Subcutaneous adipose tissue (tissue), 4 donors: ENCODE data around the gene TFF1. TPM values are rescaled to one million over a fixed set of nuclear protein-coding genes. Genes with fewer than 3 reads are reported as not detected.

ENCODE experiments used
- total RNA-seq, 4 donors: library from RNA; depleted of rRNA; stranded (reverse); fragments of >200 nt; gene quantifications; one replicate each; pipeline ENCODE4 v1.1.0, GENCODE V29; 2016
- TF ChIP-seq, protein P1 (sequence below): fragments of 450-650 bp; IDR thresholded peaks from one replicate; pipeline ENCODE4 v1.5.1; 2016; ENCODE audit warnings: low read depth, mild to moderate bottlenecking, control low read depth, antibody characterized with exemption, moderate library complexity

The TFF1 gene
- total RNA-seq, 4 donors from 2014 or later: not detected

DNA sequence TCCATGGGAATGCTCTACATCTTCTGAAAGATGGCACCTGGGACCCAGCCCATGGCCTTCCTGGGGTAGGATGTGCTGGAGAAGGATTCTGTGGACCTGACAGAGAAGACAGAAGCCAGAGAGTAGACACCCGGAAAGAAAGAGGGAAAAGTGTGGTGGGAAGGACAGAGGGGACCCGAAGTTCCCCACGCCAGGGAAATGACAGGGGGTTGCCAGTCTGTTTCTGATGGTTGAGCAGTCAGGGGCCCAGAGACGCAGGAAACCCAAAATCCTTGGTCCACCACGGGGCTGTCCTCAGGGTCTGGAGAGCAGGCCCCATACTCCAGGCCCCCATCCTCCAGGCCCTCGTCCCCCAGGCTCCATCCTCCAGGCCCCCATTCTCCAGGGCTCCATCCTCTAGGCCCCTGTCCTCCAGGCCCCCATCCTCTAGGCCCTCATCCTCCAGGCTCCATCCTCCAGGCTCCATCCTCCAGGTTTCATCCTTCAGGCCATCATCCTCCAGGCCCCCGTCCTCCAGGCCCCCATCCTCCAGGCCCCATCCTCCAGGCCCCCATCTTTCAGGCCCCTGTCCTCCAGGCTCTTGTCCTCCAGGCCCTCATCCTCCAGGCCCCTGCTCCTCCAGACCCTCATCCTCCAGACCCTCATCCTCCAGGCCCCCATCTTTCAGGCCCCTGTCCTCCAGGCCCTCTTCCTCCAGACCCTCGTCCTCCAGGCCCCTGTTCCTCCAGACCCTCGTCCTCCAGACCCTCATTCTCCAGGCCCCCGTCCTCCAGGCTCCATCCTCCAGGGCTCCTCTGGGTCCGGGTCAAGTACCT, 14.5 kb downstream of the TFF1 start:
- TF ChIP-seq, protein P1, sequence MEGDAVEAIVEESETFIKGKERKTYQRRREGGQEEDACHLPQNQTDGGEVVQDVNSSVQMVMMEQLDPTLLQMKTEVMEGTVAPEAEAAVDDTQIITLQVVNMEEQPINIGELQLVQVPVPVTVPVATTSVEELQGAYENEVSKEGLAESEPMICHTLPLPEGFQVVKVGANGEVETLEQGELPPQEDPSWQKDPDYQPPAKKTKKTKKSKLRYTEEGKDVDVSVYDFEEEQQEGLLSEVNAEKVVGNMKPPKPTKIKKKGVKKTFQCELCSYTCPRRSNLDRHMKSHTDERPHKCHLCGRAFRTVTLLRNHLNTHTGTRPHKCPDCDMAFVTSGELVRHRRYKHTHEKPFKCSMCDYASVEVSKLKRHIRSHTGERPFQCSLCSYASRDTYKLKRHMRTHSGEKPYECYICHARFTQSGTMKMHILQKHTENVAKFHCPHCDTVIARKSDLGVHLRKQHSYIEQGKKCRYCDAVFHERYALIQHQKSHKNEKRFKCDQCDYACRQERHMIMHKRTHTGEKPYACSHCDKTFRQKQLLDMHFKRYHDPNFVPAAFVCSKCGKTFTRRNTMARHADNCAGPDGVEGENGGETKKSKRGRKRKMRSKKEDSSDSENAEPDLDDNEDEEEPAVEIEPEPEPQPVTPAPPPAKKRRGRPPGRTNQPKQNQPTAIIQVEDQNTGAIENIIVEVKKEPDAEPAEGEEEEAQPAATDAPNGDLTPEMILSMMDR: no peak

DNA sequence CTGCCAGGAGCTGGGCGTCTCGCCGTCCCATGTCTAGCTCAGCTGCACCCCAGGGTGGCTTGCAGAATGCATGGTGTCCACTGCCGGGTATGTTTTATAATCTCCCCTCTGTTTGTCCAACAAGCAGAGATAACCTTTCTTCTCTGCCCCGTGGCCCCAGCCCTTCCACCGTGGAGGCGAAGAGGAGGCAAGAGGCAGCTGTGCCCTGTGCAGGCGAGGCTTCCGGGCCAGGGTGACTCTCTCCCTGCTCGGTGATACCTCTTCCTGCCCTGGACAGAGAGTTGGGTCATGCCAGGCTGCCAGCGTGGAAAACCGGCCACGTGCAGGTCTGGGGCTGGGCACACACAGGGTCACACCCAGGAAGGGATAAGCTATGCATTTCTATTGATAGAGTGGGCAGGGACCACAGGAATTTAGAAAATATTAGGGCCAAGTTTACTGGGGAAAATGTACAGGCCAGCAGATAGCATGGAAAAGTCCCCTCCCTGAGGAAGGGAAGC, 15.4 kb downstream of the TFF1 start, which contains the start of gene TFF2:
Gene TFF2, minus strand, starts transcription at position 68 of the 500 bp plus-strand sequence. Its CDS starts 37 bp downstream, at position 31.
- TF ChIP-seq, protein P1: no peak

DNA sequence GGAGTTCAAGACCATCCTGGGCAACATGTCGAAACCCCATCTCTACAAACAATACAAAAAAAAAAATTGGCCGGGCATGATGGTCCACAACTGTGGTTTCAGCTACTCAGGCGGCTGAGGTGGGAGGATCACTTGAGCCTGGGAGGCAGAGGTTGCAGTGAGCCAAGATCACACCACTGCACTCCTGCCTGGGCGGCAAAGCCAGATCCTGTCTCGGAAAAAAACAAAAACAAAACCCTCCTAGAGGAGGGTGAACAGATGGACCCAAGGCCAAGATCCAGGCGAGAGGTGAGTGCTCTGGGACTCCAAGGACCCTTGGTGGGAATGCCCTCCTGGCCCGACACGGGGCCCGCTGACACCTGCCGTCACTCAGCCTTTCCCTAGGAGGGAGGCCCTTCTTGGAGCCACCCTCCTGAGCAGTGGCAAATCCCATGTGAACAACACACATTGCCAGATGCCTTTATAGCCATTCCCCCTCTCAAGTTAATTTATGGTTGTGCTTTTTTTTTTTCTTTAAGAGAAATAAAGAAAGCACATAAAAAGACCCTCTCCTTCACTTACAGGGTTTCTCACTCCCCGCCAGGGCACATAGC, 15.9 kb downstream of the TFF1 start:
- TF ChIP-seq, protein P1: no peak

DNA sequence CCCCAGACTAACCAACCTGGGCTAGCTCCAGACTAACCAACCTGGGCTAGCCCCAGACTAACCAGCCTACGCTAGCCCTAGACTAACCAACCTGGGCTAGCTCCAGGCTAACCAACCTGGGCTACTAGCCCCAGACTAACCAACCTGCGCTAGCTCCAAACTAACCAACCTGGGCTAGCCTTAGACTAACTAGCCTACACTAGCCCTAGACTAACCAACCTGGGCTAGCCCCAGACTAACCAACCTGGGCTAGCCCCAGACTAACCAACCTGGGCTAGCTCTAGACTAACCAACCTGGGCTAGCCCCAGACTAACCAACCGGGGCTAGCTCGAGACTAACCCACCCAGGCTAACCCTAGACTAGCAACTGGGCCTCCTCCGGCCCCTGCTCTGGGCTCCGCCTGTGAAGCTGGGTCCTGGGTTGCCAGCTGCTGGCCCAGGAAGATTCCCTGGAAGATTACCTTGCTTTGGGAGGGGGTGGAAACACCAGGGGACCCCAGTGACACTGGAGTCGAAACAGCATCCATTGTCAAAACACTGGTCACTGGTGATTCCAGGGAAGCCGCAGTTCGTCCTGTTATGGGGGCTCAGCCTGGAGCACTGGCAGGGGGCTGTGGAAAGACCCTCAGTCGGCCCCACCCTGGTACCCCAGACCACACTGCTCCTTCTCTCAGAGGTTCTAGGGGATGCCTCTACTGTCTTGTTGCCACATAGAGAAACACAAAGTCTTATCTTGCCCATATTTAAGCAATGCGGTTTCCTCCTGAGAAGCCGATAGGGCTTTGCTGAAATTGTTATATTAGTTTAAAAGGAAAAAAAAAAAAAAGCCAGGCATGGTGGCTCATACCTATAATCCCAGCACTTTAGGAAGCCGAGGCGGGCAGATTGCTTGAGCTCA, 16.7 kb downstream of the TFF1 start:
- TF ChIP-seq, protein P1: no peak

DNA sequence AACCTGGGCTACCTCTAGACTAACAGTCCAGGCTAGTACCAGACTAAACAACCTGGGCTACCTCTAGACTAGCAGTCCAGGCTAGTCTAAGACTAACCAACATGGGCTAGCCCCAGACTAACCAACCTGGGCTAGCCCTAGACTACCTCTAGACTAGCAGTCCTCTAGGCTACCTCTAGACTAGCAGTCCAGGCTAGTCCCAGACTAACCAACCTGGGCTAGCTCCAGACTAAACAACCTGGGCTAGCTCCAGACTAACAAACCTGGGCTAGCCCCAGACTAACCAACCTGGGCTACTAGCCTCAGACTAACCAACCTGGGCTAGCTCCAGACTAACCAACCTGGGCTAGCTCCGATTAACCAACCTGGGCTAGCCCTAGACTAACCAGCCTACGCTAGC, 17.6 kb downstream of the TFF1 start:
- TF ChIP-seq, protein P1: no peak

DNA sequence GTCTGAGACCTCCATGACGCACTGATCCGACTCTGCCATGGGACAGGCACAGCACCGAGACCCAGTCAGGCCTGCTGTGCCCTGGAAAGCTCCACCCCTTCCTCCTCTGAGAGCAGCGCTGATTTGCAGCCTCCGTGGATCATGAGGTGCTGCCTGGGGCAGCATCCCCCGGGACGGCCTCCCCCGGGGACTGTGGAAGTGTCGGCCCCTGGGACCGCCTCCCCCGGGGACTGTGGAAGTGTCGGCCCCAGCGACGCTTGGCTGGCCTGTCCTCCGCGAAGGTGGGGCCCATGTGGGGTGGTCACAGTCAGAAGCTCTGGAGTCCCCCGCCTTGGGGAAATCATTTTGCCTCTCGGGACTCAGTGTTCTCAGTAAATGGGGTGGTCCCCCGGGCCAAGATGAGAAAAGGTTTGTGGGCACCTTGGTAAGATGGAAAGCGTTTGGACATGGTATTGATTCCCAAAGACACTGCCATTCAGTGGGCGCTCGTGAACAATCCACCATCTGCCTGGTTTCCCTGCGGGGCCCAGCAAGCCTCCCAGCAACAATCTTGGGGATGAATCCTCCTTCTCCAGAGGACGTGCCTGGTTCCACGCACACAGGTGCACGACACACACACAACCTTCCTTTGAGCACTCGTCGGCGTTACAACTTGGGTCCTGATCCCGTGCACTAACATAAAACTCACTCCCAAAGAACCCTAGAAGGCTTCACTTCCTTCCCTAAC, 18.6 kb downstream of the TFF1 start:
- TF ChIP-seq, protein P1: no peak
